BLaER1 treated with 17β-estradiol and CSF1 and Interleukin-3, amounts not matched to agents 10 nM and 100 nM (cell line): Measurements from ENCODE around the gene SYPL2.

Source experiments
- H3K27ac ChIP-seq, 11 experiments: shearing (Covaris generic); formaldehyde crosslinking; 2 replicates each; pipeline ENCODE4 v1.8.1; 2022
- H3K27me3 ChIP-seq, 11 experiments: shearing (Covaris generic); formaldehyde crosslinking; 2 replicates each; pipeline ENCODE4 v1.8.1; 2022
- H3K36me3 ChIP-seq, 11 experiments: shearing (Covaris generic); formaldehyde crosslinking; 2 replicates each; pipeline ENCODE4 v1.8.1; 2022
- H3K4me1 ChIP-seq, 10 experiments: shearing (Covaris generic); formaldehyde crosslinking; 2 replicates each; pipeline ENCODE4 v1.8.1; 2022
- H3K4me2 ChIP-seq, 11 experiments: shearing (Covaris generic); formaldehyde crosslinking; 2 replicates each; pipeline ENCODE4 v1.8.1; 2022
- H3K4me3 ChIP-seq, 10 experiments: shearing (Covaris generic); formaldehyde crosslinking; 2 replicates each; pipeline ENCODE4 v1.8.1; 2022
- H3K9ac ChIP-seq, 11 experiments: shearing (Covaris generic); formaldehyde crosslinking; 2 replicates each; pipeline ENCODE4 v1.8.1; 2022
- H3K9me3 ChIP-seq, 11 experiments: shearing (Covaris generic); formaldehyde crosslinking; replicated peaks in 1 of 11; 2 replicates each; pipeline ENCODE4 v1.8.1; 2022
- H4K20me1 ChIP-seq, 11 experiments: shearing (Covaris generic); formaldehyde crosslinking; 2 replicates each; pipeline ENCODE4 v1.8.1; 2022
- Cebpa-rat ChIP-seq, 11 experiments: shearing (Covaris generic); IDR thresholded peaks; 2 replicates each; pipeline ENCODE4 v1.8.1; 2022

The SYPL2 gene

DNA sequence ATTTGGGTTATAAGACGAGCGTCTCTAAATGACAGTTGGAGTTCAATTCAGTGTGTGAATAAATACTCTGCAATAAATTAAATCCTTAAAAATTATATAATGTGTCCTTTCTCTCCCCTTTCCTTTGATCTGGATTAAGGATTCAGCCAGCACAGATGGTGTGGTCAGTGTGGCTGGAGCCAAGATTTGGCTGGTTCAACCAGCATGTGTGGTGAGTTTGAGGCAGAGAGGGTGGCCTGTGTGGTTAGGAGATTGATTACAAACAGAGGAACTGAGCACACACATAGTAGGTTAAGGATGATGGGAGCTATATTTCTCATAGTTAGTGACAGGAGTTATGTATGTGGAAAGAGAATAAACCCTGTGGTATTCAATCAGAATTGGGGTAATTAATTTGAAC lies 57.4 kb downstream of the SYPL2 start:
- no peak overlapping the region for H3K27ac ChIP-seq
- no peaks in the 10 kb centered on the region for H3K27me3 ChIP-seq

DNA sequence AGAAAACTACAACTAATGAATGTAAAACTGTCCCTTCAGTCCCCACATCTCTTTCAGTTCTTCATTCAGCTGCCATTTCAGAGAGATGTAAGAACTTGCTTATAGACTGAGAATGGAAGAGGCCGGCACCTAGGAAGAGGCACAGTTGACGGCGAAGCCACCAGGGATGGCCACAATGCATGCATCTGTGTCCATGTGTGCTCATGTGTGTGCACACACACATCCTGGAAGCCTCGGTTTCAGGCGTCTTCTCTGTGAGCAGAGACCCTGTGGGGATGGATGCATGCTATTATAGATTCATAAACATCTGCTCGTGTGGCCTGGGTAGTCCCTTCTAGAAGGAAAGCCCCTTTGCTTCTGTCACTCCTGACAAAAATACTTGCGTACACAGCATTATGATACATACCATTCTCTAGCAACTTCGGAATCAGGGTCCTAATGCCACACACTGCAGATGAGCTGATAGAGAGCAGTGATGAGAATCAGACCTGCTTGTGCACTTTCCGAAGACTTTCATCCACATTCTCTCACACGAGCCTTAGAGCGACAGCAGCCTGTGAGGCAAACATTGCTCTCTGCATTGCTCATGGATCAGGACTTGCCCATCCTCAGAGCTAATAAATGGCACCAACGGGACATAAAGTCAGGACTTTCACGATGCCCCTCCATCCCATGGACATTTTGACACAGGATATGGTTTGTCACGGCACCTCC lies 60.9 kb downstream of the SYPL2 start:
- Histone ChIP-seq H3K4me2 (peak overlapping the region in 6 of 11 experiments; percentile 12 to 39 (median 27); a peak in 9 of 22 replicates), H3K36me3 (no peaks in the 10 kb centered on the region), H3K27me3 (no peaks in the 10 kb centered on the region), H3K4me1 (peaks cover 6 to 49% (median 41%) of the 10 kb centered on the region in 10 experiments; a peak in 18 of 20 replicates), H4K20me1 (no peaks in the 10 kb centered on the region), H3K9me3 (no peaks in the 10 kb centered on the region), H3K27ac (no peak overlapping the region), H3K9ac (no peak overlapping the region), H3K4me3 (no peak overlapping the region)
- TF ChIP-seq Cebpa-rat (IDR thresholded peaks at IDR 0.05): no peak

More for the DNA sequence above, 57.4 kb downstream of the SYPL2 start:
- no peaks in the 10 kb centered on the region for H4K20me1 ChIP-seq
- peaks cover 0 to 14% (median 8%) of the 10 kb centered on the region in 10 experiments; a peak in 11 of 20 replicates for H3K4me1 ChIP-seq
- H3K4me3 ChIP-seq: no peak overlapping the region
- H3K9me3 ChIP-seq: no peaks in the 10 kb centered on the region
- no peak overlapping the region for H3K4me2 ChIP-seq
- H3K36me3 ChIP-seq: no peaks in the 10 kb centered on the region
- no peak overlapping the region for H3K9ac ChIP-seq
- TF ChIP-seq Cebpa-rat (IDR thresholded peaks at IDR 0.05): no peak

DNA sequence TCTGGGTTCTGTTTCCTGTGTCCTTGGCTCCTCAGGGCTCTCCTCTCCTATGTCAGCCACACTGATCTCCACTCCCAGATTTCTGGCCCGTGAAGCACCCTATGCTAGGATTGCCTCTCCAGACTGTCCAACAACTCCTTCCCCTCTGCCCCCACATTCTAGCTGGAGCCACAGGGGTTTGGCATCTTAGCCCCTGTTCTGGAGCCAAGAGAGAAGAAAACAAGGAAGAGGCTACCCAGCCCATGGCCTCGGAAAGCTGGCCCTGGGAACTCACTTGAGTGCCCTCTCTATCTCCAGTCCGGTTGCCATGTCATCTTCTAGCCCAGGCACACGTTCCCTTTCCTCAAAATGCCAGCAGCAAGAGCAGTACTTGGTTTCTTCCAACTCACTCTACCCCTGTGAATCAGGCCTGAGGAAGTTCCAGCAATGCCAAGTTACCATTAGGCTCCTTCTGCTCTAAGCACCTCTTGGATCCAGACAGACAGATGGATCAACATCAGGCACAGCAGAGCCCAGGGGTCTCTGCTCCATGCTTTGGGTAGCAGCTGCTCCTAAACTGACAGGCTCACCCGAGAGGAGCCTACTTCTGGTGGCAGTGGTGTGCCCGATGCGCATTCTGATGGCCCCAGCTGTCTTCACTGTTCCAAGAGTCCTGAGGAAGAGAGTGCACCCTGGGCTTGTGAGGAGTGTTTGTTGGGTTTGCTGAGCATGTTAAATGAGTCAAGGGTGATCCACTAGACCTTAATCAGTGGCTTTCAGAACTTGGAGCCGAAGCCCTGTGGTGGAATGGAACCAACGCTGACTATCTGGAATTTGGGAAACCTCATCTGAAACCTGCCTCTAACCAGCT lies 61.7 kb downstream of the SYPL2 start:
- peak overlapping the region in 5 of 11 experiments; percentile 12 to 38 (median 22); a peak in 4 of 22 replicates for H3K4me2 ChIP-seq
- no peaks in the 10 kb centered on the region for H3K27me3 ChIP-seq
- TF ChIP-seq Cebpa-rat (IDR thresholded peaks at IDR 0.05): no peak
- no peaks in the 10 kb centered on the region for H4K20me1 ChIP-seq
- no peaks in the 10 kb centered on the region for H3K9me3 ChIP-seq
- no peaks in the 10 kb centered on the region for H3K36me3 ChIP-seq
- H3K4me3 ChIP-seq: no peak overlapping the region
- H3K9ac ChIP-seq: no peak overlapping the region
- peaks cover 11 to 57% (median 46%) of the 10 kb centered on the region in 10 experiments; a peak in 19 of 20 replicates for H3K4me1 ChIP-seq
- H3K27ac ChIP-seq: no peak overlapping the region

DNA sequence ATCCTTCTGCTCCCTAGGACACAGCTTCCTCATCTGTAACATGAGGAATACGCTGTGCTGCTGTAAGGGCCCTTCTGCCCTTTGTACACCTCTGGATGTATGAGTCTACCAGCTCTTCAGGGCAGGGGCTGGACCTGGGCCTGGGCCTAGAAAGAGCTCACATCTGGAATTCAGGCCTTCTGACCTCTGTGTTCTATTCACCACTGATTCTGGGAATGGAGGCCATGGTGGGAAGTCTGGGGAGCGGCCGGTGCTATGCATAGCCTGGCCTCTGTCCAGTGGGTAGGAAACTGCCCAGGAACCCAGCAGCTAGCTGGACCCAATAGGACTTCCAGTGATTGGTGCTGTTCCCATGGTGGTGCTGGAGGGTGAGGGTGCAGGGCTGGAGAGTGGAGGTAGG lies 62.4 kb downstream of the SYPL2 start:
- Histone ChIP-seq H3K9ac (no peak overlapping the region), H3K36me3 (no peaks in the 10 kb centered on the region), H3K27me3 (no peaks in the 10 kb centered on the region), H4K20me1 (no peaks in the 10 kb centered on the region), H3K4me2 (peak overlapping the region in 3 of 11 experiments; percentile 81 to 84 (median 82); a peak in 3 of 22 replicates), H3K4me1 (peaks cover 11 to 57% (median 46%) of the 10 kb centered on the region in 10 experiments; a peak in 19 of 20 replicates), H3K27ac (no peak overlapping the region), H3K9me3 (no peaks in the 10 kb centered on the region), H3K4me3 (no peak overlapping the region)
- no peak for TF ChIP-seq Cebpa-rat (IDR thresholded peaks at IDR 0.05)

DNA sequence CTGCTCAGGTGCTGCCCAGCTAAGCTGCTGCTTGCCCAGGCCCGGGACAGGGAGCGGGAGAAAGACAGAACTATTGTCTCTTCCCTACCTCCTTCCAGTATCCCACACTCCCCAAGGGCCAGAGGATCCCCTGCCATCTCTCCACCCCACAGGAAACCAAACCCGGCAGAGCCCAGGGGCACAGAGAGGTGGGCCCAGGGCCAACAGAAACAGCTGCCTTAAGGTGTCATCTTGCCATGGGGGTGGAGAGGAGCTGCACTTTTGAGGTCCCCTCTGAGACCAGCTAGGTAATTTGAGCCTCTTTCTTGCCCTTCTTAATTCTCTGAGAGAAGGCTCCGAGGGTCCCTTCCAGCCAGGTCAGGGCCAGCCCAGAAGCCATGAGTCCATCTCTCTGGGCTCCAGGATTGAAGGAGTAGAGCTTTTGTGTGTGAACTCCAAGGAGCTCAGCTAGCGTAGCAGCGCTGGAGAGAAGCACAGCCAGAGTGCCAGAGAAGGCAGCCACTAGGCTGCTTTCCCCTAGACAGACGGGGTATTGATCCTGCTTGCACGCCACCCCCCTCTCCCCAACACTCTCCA lies 63.6 kb downstream of the SYPL2 start:
- H3K4me3 ChIP-seq: no peak overlapping the region; a peak in 1 of 20 replicates
- no peak for TF ChIP-seq Cebpa-rat (IDR thresholded peaks at IDR 0.05)

DNA sequence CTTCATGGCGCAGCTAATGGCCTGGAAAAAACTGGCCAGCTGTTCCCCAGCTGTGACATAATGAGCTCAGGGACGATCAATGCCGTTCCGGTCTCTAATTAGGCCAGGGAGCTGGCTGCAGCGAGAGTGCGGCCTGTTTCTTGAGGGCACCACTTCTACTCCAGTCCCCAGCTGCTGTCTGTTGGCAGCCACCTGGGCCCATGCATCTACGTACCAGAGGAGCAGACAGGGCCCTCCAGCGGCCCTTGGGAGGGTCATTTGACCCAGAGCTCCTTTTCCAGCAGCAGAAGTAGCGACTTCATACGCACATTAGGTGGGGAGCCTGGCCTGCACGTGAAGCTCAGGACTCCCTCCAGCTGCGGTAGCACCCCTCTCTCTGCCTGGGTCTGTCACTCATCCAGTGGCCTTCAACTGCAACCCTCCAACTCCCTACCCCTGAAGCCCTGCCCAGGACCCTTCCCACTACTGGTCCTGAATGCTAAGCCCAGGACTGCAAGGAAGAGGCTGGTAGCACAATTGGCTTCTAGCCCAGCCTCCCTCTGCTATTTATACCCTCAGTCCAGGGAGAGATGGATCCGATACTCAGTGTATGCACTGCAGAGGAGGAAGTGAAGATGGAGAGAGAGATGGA lies 64.2 kb downstream of the SYPL2 start:
- no peaks in the 10 kb centered on the region; a peak in 1 of 22 replicates for H4K20me1 ChIP-seq
- H3K27me3 ChIP-seq: no peaks in the 10 kb centered on the region
- no peak overlapping the region for H3K4me3 ChIP-seq
- peaks cover 11 to 65% (median 53%) of the 10 kb centered on the region in 10 experiments; a peak in 19 of 20 replicates for H3K4me1 ChIP-seq
- peak overlapping the region in 6 of 11 experiments; percentile 0 to 60 (median 29); a peak in 7 of 22 replicates for H3K9ac ChIP-seq
- no peaks in the 10 kb centered on the region for H3K36me3 ChIP-seq
- H3K9me3 ChIP-seq: no peaks in the 10 kb centered on the region
- H3K4me2 ChIP-seq: peak overlapping the region; percentile 2 to 86 (median 81); a peak in 19 of 22 replicates
- TF ChIP-seq Cebpa-rat (IDR thresholded peaks at IDR 0.05): no peak
- H3K27ac ChIP-seq: no peak overlapping the region; a peak in 1 of 22 replicates

More for the DNA sequence above, 63.6 kb downstream of the SYPL2 start:
- no peaks in the 10 kb centered on the region for H3K36me3 ChIP-seq
- peak overlapping the region in 9 of 11 experiments; percentile 48 to 86 (median 81); a peak in 18 of 22 replicates for H3K4me2 ChIP-seq
- H3K27ac ChIP-seq: peak overlapping the region in 1 of 11 experiments; percentile 31; a peak in 2 of 22 replicates
- peaks cover 11 to 59% (median 47%) of the 10 kb centered on the region in 10 experiments; a peak in 19 of 20 replicates for H3K4me1 ChIP-seq
- no peaks in the 10 kb centered on the region for H4K20me1 ChIP-seq
- no peaks in the 10 kb centered on the region for H3K27me3 ChIP-seq
- H3K9ac ChIP-seq: peak overlapping the region in 9 of 11 experiments; percentile 0 to 60 (median 42); a peak in 10 of 22 replicates
- H3K9me3 ChIP-seq: no peaks in the 10 kb centered on the region

DNA sequence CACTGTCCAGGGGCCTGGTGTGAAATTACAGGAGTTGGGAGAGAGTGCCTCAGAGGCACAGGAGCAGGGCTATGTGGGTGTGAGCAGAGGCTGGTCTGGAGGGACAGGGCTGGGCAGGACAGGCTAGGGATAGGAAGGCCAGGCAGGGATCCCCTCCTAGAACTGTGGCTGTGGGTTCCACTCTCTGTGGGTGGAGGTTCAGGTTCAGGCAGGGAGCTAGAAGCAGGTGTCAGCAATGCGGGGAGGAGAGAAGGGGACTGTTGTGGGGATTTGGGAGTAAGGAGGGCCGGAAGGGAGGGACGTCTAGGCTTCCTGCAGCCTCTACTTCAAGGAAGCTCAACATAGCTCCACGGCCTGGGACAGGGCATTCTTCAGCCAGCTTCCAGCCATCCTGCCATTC lies 65.0 kb downstream of the SYPL2 start:
- Histone ChIP-seq H3K36me3 (no peaks in the 10 kb centered on the region), H3K27me3 (no peaks in the 10 kb centered on the region), H3K27ac (no peak overlapping the region), H3K4me2 (peak overlapping the region; percentile 2 to 86 (median 81); a peak in 19 of 22 replicates), H3K4me1 (peaks cover 11 to 73% (median 58%) of the 10 kb centered on the region in 10 experiments; a peak in 19 of 20 replicates), H3K9me3 (no peaks in the 10 kb centered on the region), H4K20me1 (no peaks in the 10 kb centered on the region; a peak in 1 of 22 replicates), H3K4me3 (no peak overlapping the region), H3K9ac (peak overlapping the region in 5 of 11 experiments; percentile 15 to 60 (median 22); a peak in 7 of 22 replicates)
- TF ChIP-seq Cebpa-rat (IDR thresholded peaks at IDR 0.05): no peak
